Body of pancreas (tissue), 4 donors: Measurements from ENCODE around the gene ARHGAP12. TPM values are rescaled to one million over a fixed set of nuclear protein-coding genes. Genes with fewer than 3 reads are reported as not detected.
A peak's percentile ranks its signal among the peaks of the same experiment; 100 is the strongest.

Source experiments
- ATAC-seq: fragments of 150-250 bp; one replicate; pipeline ENCODE4 v1.9.1; 2016
- DNase-seq, 4 donors: peaks; one replicate each; pipeline ENCODE4 v3.0.0-alpha.2; 2019
- H3K27ac ChIP-seq, 4 donors: fragments of 200-600 bp; sonication (generic); 1 replicate in 3 of 4; 2 replicates in 1 of 4; pipeline versions ENCODE4 v1.5.1 to v1.6.1; 2016 to 2019; ENCODE audit warnings: mild to moderate bottlenecking in 1 of 4, mixed read lengths in 1 of 4, moderate library complexity in 1 of 4
- H3K27me3 ChIP-seq, 2 donors: fragments of 200-600 bp; sonication (generic); one replicate each; pipeline ENCODE4 v1.6.0; 2016; ENCODE audit warnings: mild to moderate bottlenecking in 1 of 2
- H3K36me3 ChIP-seq, 2 donors: fragments of 200-600 bp; sonication (generic); replicated peaks in 1 of 2; 2 replicates each; pipeline ENCODE4 v1.5.1; 2016; ENCODE audit warnings: low read depth in 2 of 2; ENCODE audit not compliant: insufficient read depth in 1 of 2
- H3K4me1 ChIP-seq: fragments of 200-600 bp; sonication (generic); one replicate; pipeline ENCODE4 v1.6.0; 2016
- H3K4me3 ChIP-seq, 2 donors: fragments of 200-600 bp; sonication (generic); 1 replicate in 1 of 2; 2 replicates in 1 of 2; pipeline ENCODE4 v1.5.1; 2016 to 2019
- H3K9me3 ChIP-seq, 3 donors: fragments of 200-600 bp; sonication (generic); 1 replicate in 2 of 3; 2 replicates in 1 of 3; pipeline ENCODE4 v1.5.1; 2016
- CTCF ChIP-seq, 7 experiments: fragments of 450-650 bp in 4 of 7; fragments of 200-600 bp in 3 of 7; sonication (generic) in 3 of 7; IDR thresholded peaks; one replicate each; pipeline ENCODE4 v1.5.1; 2016 to 2019; ENCODE audit warnings: antibody characterized with exemption in 7 of 7
- POLR2A ChIP-seq, 3 donors: fragments of 450-650 bp; IDR thresholded peaks; one replicate each; pipeline ENCODE4 v1.6.1; 2016; ENCODE audit warnings: antibody characterized with exemption in 3 of 3, mild to moderate bottlenecking in 2 of 3
- WGBS, 2 donors: methylation state at CpG; one replicate each; pipeline ENCODE4 v1.1.5; 2017; 5-methylcytosine and 5-hydroxymethylcytosine counted together
- intact Hi-C: fragments of 100-400 bp; cut with DNase I; formaldehyde crosslinking; loops from one replicate; pipeline ENCODE4 v1.15.1; 2023
- total RNA-seq, 2 donors: library from RNA; depleted of rRNA; stranded (reverse); fragments of >200 nt; gene quantifications; one replicate each; pipeline ENCODE4 v1.1.0, GENCODE V29; 2016

The ARHGAP12 gene
- total RNA-seq, 2 donors from 2014 or later = 34.3 to 39.4 TPM

GRCh38 chr10:31838065-31838464 lies 90.6 kb downstream of the ARHGAP12 start:
- Histone ChIP-seq H3K4me3 (no peak overlapping the region), H3K4me1 (peaks cover 10% of the 10 kb centered on the region), H3K9me3 (no peaks in the 10 kb centered on the region), H3K36me3 (no peaks in the 10 kb centered on the region), H3K27ac (no peak overlapping the region), H3K27me3 (no peaks in the 10 kb centered on the region)
- DNase-seq (no peak), ATAC-seq (no peak)
- TF ChIP-seq POLR2A (IDR thresholded peaks at IDR 0.05) = no peak
- no peak for TF ChIP-seq CTCF (IDR thresholded peaks at IDR 0.05)
- intact Hi-C loops = no loop called here
- 95 to 97% methylated on average over 1 of the region's 1 CpG for WGBS, 2 donors

- Histone ChIP-seq H3K9me3 (no peaks in the 10 kb centered on the region), H3K4me3 (no peak overlapping the region), H3K27me3 (no peaks in the 10 kb centered on the region), H3K36me3 (no peaks in the 10 kb centered on the region), H3K4me1 (peaks cover 10% of the 10 kb centered on the region), H3K27ac (no peak overlapping the region)
- WGBS, 2 donors = 65 to 66% methylated on average over 9 of the region's 9 CpGs
- intact Hi-C loops = no loop called here
- TF ChIP-seq CTCF (IDR thresholded peaks at IDR 0.05) = peak in 6 of 7 experiments; percentile 49 to 65 (median 59)
- TF ChIP-seq POLR2A (IDR thresholded peaks at IDR 0.05) = no peak
- ATAC-seq = peak; percentile 59
- DNase-seq = peak in 2 of 4 donors; percentile 24 to 38
Measured at GRCh38 chr10:31836569-31837406, 91.8 kb downstream of the ARHGAP12 start.

- Histone ChIP-seq H3K9me3 (no peaks in the 10 kb centered on the region), H3K27ac (no peak overlapping the region), H3K27me3 (no peaks in the 10 kb centered on the region), H3K4me3 (no peak overlapping the region), H3K4me1 (peaks cover 18% of the 10 kb centered on the region), H3K36me3 (no peaks in the 10 kb centered on the region)
- no peak for TF ChIP-seq CTCF (IDR thresholded peaks at IDR 0.05)
- DNase-seq (no peak), ATAC-seq (no peak)
- intact Hi-C loops = no loop called here
Measured at GRCh38 chr10:31833753-31834152, 94.9 kb downstream of the ARHGAP12 start.

- Histone ChIP-seq H3K9me3 (no peaks in the 10 kb centered on the region), H3K4me3 (no peak overlapping the region), H3K4me1 (peaks cover 15% of the 10 kb centered on the region), H3K27me3 (no peaks in the 10 kb centered on the region), H3K27ac (no peak overlapping the region), H3K36me3 (no peaks in the 10 kb centered on the region)
- intact Hi-C loops = no loop called here
- DNase-seq (no peak), ATAC-seq (no peak)
- no peak for TF ChIP-seq CTCF (IDR thresholded peaks at IDR 0.05)
- no peak for TF ChIP-seq POLR2A (IDR thresholded peaks at IDR 0.05)
- 85 to 94% methylated on average over 1 of the region's 1 CpG for WGBS, 2 donors
Measured at GRCh38 chr10:31832261-31832660, 96.4 kb downstream of the ARHGAP12 start.

GRCh38 chr10:31830887-31831286 lies 97.7 kb downstream of the ARHGAP12 start:
- no peaks in the 10 kb centered on the region for H3K27me3 ChIP-seq
- intact Hi-C loops = no loop called here
- ATAC-seq (no peak), DNase-seq (no peak)
- H3K27ac ChIP-seq = no peak overlapping the region
- no peak for TF ChIP-seq CTCF (IDR thresholded peaks at IDR 0.05)
- TF ChIP-seq POLR2A (IDR thresholded peaks at IDR 0.05) = no peak
- peaks cover 7% of the 10 kb centered on the region for H3K4me1 ChIP-seq
- H3K9me3 ChIP-seq = no peaks in the 10 kb centered on the region
- H3K4me3 ChIP-seq = no peak overlapping the region
- whole genome bisulfite sequencing, 2 donors = 60 to 62% methylated on average over 5 of the region's 5 CpGs
- no peaks in the 10 kb centered on the region for H3K36me3 ChIP-seq
